H9 (cell line): ENCODE measurements around the gene NAA35. TPM values are rescaled to one million over a fixed set of nuclear protein-coding genes. Genes with fewer than 3 reads are reported as not detected.

Source experiments
- DNase-seq: peaks from one replicate; pipeline ENCODE4 v3.0.0-alpha.2; 2017
- H2AFZ ChIP-seq: one replicate; pipeline ENCODE4 v1.6.1; 2013; ENCODE audit warnings: mild to moderate bottlenecking, low read length, control low read depth, moderate library complexity
- H2AK5ac ChIP-seq: 2 replicates; pipeline ENCODE4 v1.6.1; 2013; ENCODE audit warnings: low read length, control low read depth, mixed read lengths; ENCODE audit not compliant: insufficient read length
- H2BK120ac ChIP-seq: one replicate; pipeline ENCODE4 v1.6.1; 2013; ENCODE audit warnings: low read depth, mild to moderate bottlenecking, low read length, control low read depth, inconsistent platforms; ENCODE audit not compliant: poor library complexity, severe bottlenecking
- H2BK12ac ChIP-seq: 2 replicates; pipeline ENCODE4 v1.6.1; 2013; ENCODE audit warnings: low read length, control low read depth, mixed read lengths, low read depth; ENCODE audit not compliant: insufficient read length
- H2BK15ac ChIP-seq: 2 replicates; pipeline ENCODE4 v1.6.1; 2013; ENCODE audit warnings: low read depth, low read length, control low read depth
- H2BK20ac ChIP-seq: one replicate; pipeline ENCODE4 v1.6.1; 2013; ENCODE audit warnings: low read depth, mild to moderate bottlenecking, low read length, control low read depth, inconsistent platforms; ENCODE audit not compliant: poor library complexity, severe bottlenecking
- H2BK5ac ChIP-seq: 2 replicates; pipeline ENCODE4 v1.6.1; 2013; ENCODE audit warnings: low read length, control low read depth, mixed read lengths; ENCODE audit not compliant: insufficient read length
- H3K14ac ChIP-seq: 2 replicates; pipeline ENCODE4 v1.6.1; 2013; ENCODE audit warnings: low read length, control low read depth; ENCODE audit not compliant: insufficient read depth
- H3K18ac ChIP-seq: 2 replicates; pipeline ENCODE4 v1.6.1; 2013; ENCODE audit warnings: low read depth, mild to moderate bottlenecking, mixed read lengths, low read length, control low read depth; ENCODE audit not compliant: insufficient read length
- H3K23ac ChIP-seq: 2 replicates; pipeline ENCODE4 v1.6.1; 2013; ENCODE audit warnings: low read length, control low read depth, mixed read lengths, low read depth; ENCODE audit not compliant: insufficient read length
- H3K23me2 ChIP-seq: 2 replicates; pipeline ENCODE4 v1.6.1; 2013; ENCODE audit warnings: low read depth, mild to moderate bottlenecking, mixed read lengths, low read length, control low read depth; ENCODE audit not compliant: insufficient read length, poor library complexity, severe bottlenecking
- H3K27ac ChIP-seq: 2 replicates; pipeline ENCODE4 v1.5.1; 2013; ENCODE audit warnings: low read length, control low read depth, mixed read lengths, low read depth; ENCODE audit not compliant: insufficient read length
- H3K27me3 ChIP-seq: 2 replicates; pipeline ENCODE4 v1.6.1; 2013; ENCODE audit warnings: low read length, control low read depth, inconsistent platforms; ENCODE audit not compliant: insufficient read depth
- H3K4ac ChIP-seq: 2 replicates; pipeline ENCODE4 v1.6.1; 2013; ENCODE audit warnings: low read depth, mild to moderate bottlenecking, control low read depth, inconsistent platforms, low read length, moderate library complexity
- H3K4me1 ChIP-seq: 2 replicates; pipeline ENCODE4 v1.6.1; 2013; ENCODE audit warnings: low read length, control low read depth, inconsistent platforms; ENCODE audit not compliant: insufficient read depth
- H3K4me2 ChIP-seq: 2 replicates; pipeline ENCODE4 v1.6.1; 2013; ENCODE audit warnings: low read length, control low read depth, mixed read lengths; ENCODE audit not compliant: insufficient read length, insufficient read depth
- H3K56ac ChIP-seq: 2 replicates; pipeline ENCODE4 v1.6.1; 2013; ENCODE audit warnings: low read depth, mild to moderate bottlenecking, mixed read lengths, low read length, control low read depth; ENCODE audit not compliant: insufficient read length
- H3K79me1 ChIP-seq: 2 replicates; pipeline ENCODE4 v1.6.1; 2013; ENCODE audit warnings: low read depth, mild to moderate bottlenecking, moderate library complexity, low read length, control low read depth, inconsistent platforms; ENCODE audit not compliant: insufficient read depth, poor library complexity, severe bottlenecking
- H3K79me2 ChIP-seq: 2 replicates; pipeline ENCODE4 v1.6.1; 2013; ENCODE audit warnings: low read length, control low read depth, inconsistent platforms; ENCODE audit not compliant: insufficient read depth
- H3K9ac ChIP-seq: 2 replicates; pipeline ENCODE4 v1.6.1; 2013; ENCODE audit warnings: low read length, control low read depth, mixed read lengths; ENCODE audit not compliant: insufficient read length; ENCODE audit errors: extremely low read depth
- H3K9me3 ChIP-seq: one replicate; pipeline ENCODE4 v1.6.1; 2013; ENCODE audit warnings: low read depth, low read length, inconsistent platforms; ENCODE audit not compliant: control insufficient read depth
- H3T11ph ChIP-seq: one replicate; pipeline ENCODE4 v1.6.1; 2013; ENCODE audit warnings: mild to moderate bottlenecking, low read length, control low read depth, inconsistent platforms
- H4K20me1 ChIP-seq: one replicate; pipeline ENCODE4 v1.6.1; 2013; ENCODE audit not compliant: control insufficient read depth, insufficient read length, insufficient read depth
- H4K5ac ChIP-seq: 2 replicates; pipeline ENCODE4 v1.6.1; 2013; ENCODE audit warnings: low read depth, mild to moderate bottlenecking, mixed read lengths, low read length, control low read depth; ENCODE audit not compliant: insufficient read length
- H4K8ac ChIP-seq: replicated peaks from 2 replicates; pipeline ENCODE4 v1.6.1; 2013; ENCODE audit warnings: low read length, control low read depth, mixed read lengths, low read depth; ENCODE audit not compliant: insufficient read length
- H4K91ac ChIP-seq: 2 replicates; pipeline ENCODE4 v1.6.1; 2013; ENCODE audit warnings: low read depth, mild to moderate bottlenecking, moderate library complexity, mixed read lengths, low read length, control low read depth; ENCODE audit not compliant: insufficient read length
- H3K27ac Mint-ChIP-seq, 3 experiments: 2 replicates in 2 of 3; 3 replicates in 1 of 3; pipeline ENCODE4 v1.8.0; 2020 to 2021; ENCODE audit warnings: mixed read lengths in 3 of 3, mild to moderate bottlenecking in 1 of 3, moderate library complexity in 1 of 3
- H3K27me3 Mint-ChIP-seq: 2 replicates; pipeline ENCODE4 v1.8.0; 2021; ENCODE audit warnings: low read depth, mild to moderate bottlenecking, moderate library complexity, mixed read lengths
- H3K36me3 Mint-ChIP-seq, 3 experiments: 2 replicates in 2 of 3; 3 replicates in 1 of 3; pipeline ENCODE4 v1.8.0; 2020 to 2021; ENCODE audit warnings: low read depth in 3 of 3, mixed read lengths in 3 of 3; ENCODE audit not compliant: insufficient read depth in 1 of 3
- H3K4me1 Mint-ChIP-seq, 2 experiments: 2 replicates each; pipeline ENCODE4 v1.8.0; 2020; ENCODE audit warnings: mixed read lengths in 2 of 2
- H3K4me3 Mint-ChIP-seq, 2 experiments: 2 replicates in 1 of 2; 3 replicates in 1 of 2; pipeline ENCODE4 v1.8.0; 2020 to 2021; ENCODE audit warnings: mild to moderate bottlenecking in 2 of 2, mixed read lengths in 2 of 2, moderate library complexity in 1 of 2
- H3K9me3 Mint-ChIP-seq, 2 experiments: 2 replicates in 1 of 2; 3 replicates in 1 of 2; pipeline ENCODE4 v1.8.0; 2020; ENCODE audit warnings: mild to moderate bottlenecking in 2 of 2, mixed read lengths in 2 of 2, moderate library complexity in 1 of 2
- WGBS: extraction: QIAGEN DNeasy Blood & Tissue Kit; methylation state at CpG from one replicate; pipeline ENCODE4 v1.1.7; 2013; ENCODE audit warnings: missing lambda C conversion rate, low lambda C conversion rate, mixed read lengths; ENCODE audit not compliant: insufficient read length; ENCODE audit errors: extremely low coverage; 5-methylcytosine and 5-hydroxymethylcytosine counted together
- total RNA-seq: library from RNA; stranded (reverse); gene quantifications from 2 replicates; pipeline ENCODE4 v1.2.1, GENCODE V29; 2021
- TF ChIP-seq, protein P1 (sequence below): fragments of 200-600 bp; sonication (generic); conservative IDR thresholded peaks from 3 replicates; pipeline ENCODE4 v1.8.0; 2021; ENCODE audit warnings: antibody characterized with exemption, mild to moderate bottlenecking

Gene NAA35
- total RNA-seq, 1 experiment from 2014 or later, result 38.6 TPM

DNA sequence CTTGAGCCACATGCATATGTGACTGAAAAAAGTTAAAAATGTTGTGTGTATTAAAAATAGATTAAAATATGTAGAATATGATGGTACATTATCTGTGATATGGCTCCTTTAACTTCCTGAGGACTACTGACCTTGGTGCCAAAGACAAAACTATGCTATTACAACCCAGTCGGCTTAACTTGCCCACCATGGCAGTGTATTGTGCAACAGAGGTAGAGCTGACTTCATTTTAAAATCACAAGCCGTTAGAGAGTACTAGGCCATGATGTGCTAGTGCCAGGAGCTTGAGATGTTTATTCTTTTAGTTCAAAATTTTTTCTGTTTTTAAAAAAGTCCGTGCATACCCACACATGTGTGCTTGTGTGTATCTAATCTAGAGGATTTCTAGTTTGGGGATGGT is 46.3 kb downstream of the NAA35 start:
- TF ChIP-seq, protein P1, sequence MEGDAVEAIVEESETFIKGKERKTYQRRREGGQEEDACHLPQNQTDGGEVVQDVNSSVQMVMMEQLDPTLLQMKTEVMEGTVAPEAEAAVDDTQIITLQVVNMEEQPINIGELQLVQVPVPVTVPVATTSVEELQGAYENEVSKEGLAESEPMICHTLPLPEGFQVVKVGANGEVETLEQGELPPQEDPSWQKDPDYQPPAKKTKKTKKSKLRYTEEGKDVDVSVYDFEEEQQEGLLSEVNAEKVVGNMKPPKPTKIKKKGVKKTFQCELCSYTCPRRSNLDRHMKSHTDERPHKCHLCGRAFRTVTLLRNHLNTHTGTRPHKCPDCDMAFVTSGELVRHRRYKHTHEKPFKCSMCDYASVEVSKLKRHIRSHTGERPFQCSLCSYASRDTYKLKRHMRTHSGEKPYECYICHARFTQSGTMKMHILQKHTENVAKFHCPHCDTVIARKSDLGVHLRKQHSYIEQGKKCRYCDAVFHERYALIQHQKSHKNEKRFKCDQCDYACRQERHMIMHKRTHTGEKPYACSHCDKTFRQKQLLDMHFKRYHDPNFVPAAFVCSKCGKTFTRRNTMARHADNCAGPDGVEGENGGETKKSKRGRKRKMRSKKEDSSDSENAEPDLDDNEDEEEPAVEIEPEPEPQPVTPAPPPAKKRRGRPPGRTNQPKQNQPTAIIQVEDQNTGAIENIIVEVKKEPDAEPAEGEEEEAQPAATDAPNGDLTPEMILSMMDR, result no peak
- no CpG with 5 or more reads among the region's 3 CpGs for WGBS
- Histone ChIP-seq H2BK20ac (no peak overlapping the region), H3T11ph (no peak overlapping the region), H2BK5ac (no peak overlapping the region), H4K20me1 (no peaks in the 10 kb centered on the region), H4K5ac (no peak overlapping the region), H4K8ac (no peak overlapping the region), H2BK15ac (no peak overlapping the region), H3K18ac (no peak overlapping the region), H3K9ac (no peak overlapping the region), H3K9me3 (no peaks in the 10 kb centered on the region), H3K79me2 (no peaks in the 10 kb centered on the region), H2AFZ (no peak overlapping the region), H3K4me1 (no peaks in the 10 kb centered on the region), H3K56ac (no peak overlapping the region), H2BK12ac (no peak overlapping the region), H3K27ac (no peak overlapping the region), H4K91ac (no peak overlapping the region), H3K4ac (no peak overlapping the region), H2BK120ac (no peak overlapping the region), H3K23me2 (no peaks in the 10 kb centered on the region), H3K79me1 (peaks cover 2% of the 10 kb centered on the region), H3K27me3 (no peaks in the 10 kb centered on the region; the same call in 1 of the 2 replicates), H3K14ac (no peak overlapping the region), H3K23ac (no peak overlapping the region), H3K4me2 (no peak overlapping the region), H2AK5ac (no peak overlapping the region)
- DNase-seq, result no peak
- H3K27me3 Mint-ChIP-seq, result no peaks in the 10 kb centered on the region
- no peak overlapping the region for H3K27ac Mint-ChIP-seq
- H3K4me3 Mint-ChIP-seq, result no peak overlapping the region
- no peaks in the 10 kb centered on the region; a peak in 1 of 5 replicates for H3K9me3 Mint-ChIP-seq
- no peaks in the 10 kb centered on the region for H3K4me1 Mint-ChIP-seq
- H3K36me3 Mint-ChIP-seq, result peaks cover 8 to 72% (median 44%) of the 10 kb centered on the region in 3 experiments
